ENCODE results near the gene SLC7A7.

DNA sequence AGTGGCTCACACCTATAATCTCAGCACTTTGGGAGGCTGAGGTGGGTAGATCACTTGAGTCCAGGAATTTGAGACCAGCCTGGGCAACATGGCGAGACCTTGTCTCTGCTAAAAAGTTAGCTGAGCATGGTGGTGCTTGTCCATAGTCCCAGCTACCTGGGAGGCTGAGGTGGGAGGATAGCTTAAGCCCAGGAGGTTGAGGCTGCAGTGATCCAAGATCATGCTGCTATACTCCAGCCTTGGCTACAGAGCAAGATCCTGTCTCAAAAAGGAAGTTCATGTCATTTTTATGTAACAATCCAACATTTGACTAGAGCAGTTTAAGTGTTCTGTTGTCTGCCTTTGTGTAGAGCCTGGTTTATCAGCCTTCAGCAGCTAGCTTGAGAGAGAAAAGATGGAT is 42.5 kb downstream of the SLC7A7 start:
- TF ChIP-seq CTCF (IDR thresholded peaks at IDR 0.05) (no peak), POLR2A (IDR thresholded peaks at IDR 0.05) (no peak)
